ENCODE results near the gene FLYWCH1.

Gene FLYWCH1

GRCh38 chr16:2970563-2970962, 58.8 kb downstream of the FLYWCH1 start:
- DNase-seq = no peak

GRCh38 chr16:2971134-2971984, 59.6 kb downstream of the FLYWCH1 start:
- DNase-seq = no peak

GRCh38 chr16:2971985-2972784, 60.5 kb downstream of the FLYWCH1 start:
- no peak for DNase-seq

- no peak for DNase-seq
These were observed 61.4 kb downstream of the FLYWCH1 start for GRCh38 chr16:2973093-2973492.

GRCh38 chr16:2973605-2974318, 62.0 kb downstream of the FLYWCH1 start:
- no peak for DNase-seq

- DNase-seq = no peak
These were observed 62.8 kb downstream of the FLYWCH1 start for GRCh38 chr16:2974319-2975056.

- DNase-seq = no peak
These were observed 63.5 kb downstream of the FLYWCH1 start for GRCh38 chr16:2975161-2975795.

- DNase-seq = no peak
These were observed 64.5 kb downstream of the FLYWCH1 start for GRCh38 chr16:2976201-2976600.

- no peak for DNase-seq
These were observed 64.9 kb downstream of the FLYWCH1 start for GRCh38 chr16:2976673-2977072.

- peak; percentile 87 for DNase-seq
These were observed 65.7 kb downstream of the FLYWCH1 start for GRCh38 chr16:2977440-2977839.

GRCh38 chr16:2979669-2980226, 68.0 kb downstream of the FLYWCH1 start:
- DNase-seq = no peak

- peak; percentile 44 for DNase-seq
These were observed 68.8 kb downstream of the FLYWCH1 start, which contains the start of gene PKMYT1 for GRCh38 chr16:2980227-2981176. Gene PKMYT1 (minus strand): TSS chr16:2980446. CDS start chr16:2979657, 789 bp downstream.

GRCh38 chr16:2981177-2981898, 69.6 kb downstream of the FLYWCH1 start:
- DNase-seq = no peak

- DNase-seq = no peak
These were observed 70.1 kb downstream of the FLYWCH1 start for GRCh38 chr16:2981899-2982250.

GRCh38 chr16:2982402-2982801, 70.7 kb downstream of the FLYWCH1 start:
- DNase-seq = no peak

- peak; percentile 74 for DNase-seq
These were observed 72.0 kb downstream of the FLYWCH1 start for GRCh38 chr16:2983706-2984136.

- DNase-seq = no peak
These were observed 73.7 kb downstream of the FLYWCH1 start for GRCh38 chr16:2985462-2985861.

- DNase-seq = no peak
These were observed 74.2 kb downstream of the FLYWCH1 start for GRCh38 chr16:2985893-2986355.

GRCh38 chr16:2986623-2987188, 75.0 kb downstream of the FLYWCH1 start:
- no peak for DNase-seq
